ENCODE data around the gene MAGEC2.

- TF ChIP-seq POLR2AphosphoS5 (IDR thresholded peaks at IDR 0.05; ENCODE audit: low read depth, low read length) (no peak), SIN3A (IDR thresholded peaks at IDR 0.05; ENCODE audit: borderline replicate concordance, insufficient read depth, low read length) (no peak), REST (IDR thresholded peaks at IDR 0.05; ENCODE audit: insufficient read depth in 1 of 2, low read depth in 2 of 2, low read length in 2 of 2) (no peak)
These were observed 19.0 kb downstream of the MAGEC2 start for GRCh38 chrX:142186103-142186502.

Data from PFSK-1 (cell line).